Mesendoderm (in vitro differentiated cells): ENCODE data around the gene ZNF536.

Experiments
- DNase-seq: peaks from one replicate; pipeline ENCODE4 v3.0.0; 2013
- H2AK5ac ChIP-seq: 2 replicates; pipeline ENCODE4 v1.6.1; 2013; ENCODE audit warnings: low read length, inconsistent platforms
- H2BK120ac ChIP-seq: 2 replicates; pipeline ENCODE4 v1.6.1; 2013; ENCODE audit warnings: low read depth, mild to moderate bottlenecking, low read length, moderate library complexity, mixed read lengths
- H2BK15ac ChIP-seq: replicated peaks from 2 replicates; pipeline ENCODE4 v1.6.1; 2013; ENCODE audit warnings: low read depth, mild to moderate bottlenecking, moderate library complexity
- H2BK5ac ChIP-seq: 2 replicates; pipeline ENCODE4 v1.6.1; 2013; ENCODE audit warnings: low read length, inconsistent platforms
- H3K18ac ChIP-seq: 2 replicates; pipeline ENCODE4 v1.6.1; 2013; ENCODE audit warnings: mild to moderate bottlenecking, low read length, mixed read lengths
- H3K23ac ChIP-seq: one replicate; pipeline ENCODE4 v1.6.1; 2013; ENCODE audit warnings: low read length
- H3K27ac ChIP-seq: 2 replicates; pipeline ENCODE4 v1.5.1; 2013; ENCODE audit warnings: low read depth, mild to moderate bottlenecking, inconsistent platforms, low read length, moderate library complexity
- H3K27me3 ChIP-seq: 2 replicates; pipeline ENCODE4 v1.6.1; 2013; ENCODE audit warnings: low read length, control low read depth, mild to moderate bottlenecking, inconsistent platforms; ENCODE audit not compliant: insufficient read depth, poor library complexity
- H3K36me3 ChIP-seq: 2 replicates; pipeline ENCODE4 v1.6.1; 2013; ENCODE audit warnings: low read length, inconsistent platforms; ENCODE audit not compliant: control insufficient read depth, insufficient read depth
- H3K4ac ChIP-seq: one replicate; pipeline ENCODE4 v1.6.1; 2013; ENCODE audit warnings: low read depth, mild to moderate bottlenecking, low read length, moderate library complexity
- H3K4me1 ChIP-seq: 2 replicates; pipeline ENCODE4 v1.6.1; 2013; ENCODE audit warnings: low read depth, low read length, inconsistent platforms; ENCODE audit not compliant: control insufficient read depth
- H3K4me2 ChIP-seq: 2 replicates; pipeline ENCODE4 v1.6.1; 2013; ENCODE audit warnings: low read length
- H3K4me3 ChIP-seq: 2 replicates; pipeline ENCODE4 v1.5.1; 2013; ENCODE audit warnings: mild to moderate bottlenecking, low read length
- H3K56ac ChIP-seq: one replicate; pipeline ENCODE4 v1.6.1; 2013; ENCODE audit warnings: low read length
- H3K79me1 ChIP-seq: 2 replicates; pipeline ENCODE4 v1.6.1; 2013; ENCODE audit warnings: low read length, inconsistent platforms
- H3K79me2 ChIP-seq: 2 replicates; pipeline ENCODE4 v1.6.1; 2013; ENCODE audit warnings: mild to moderate bottlenecking, low read length; ENCODE audit not compliant: control insufficient read depth, insufficient read depth
- H3K9ac ChIP-seq: 2 replicates; pipeline ENCODE4 v1.6.1; 2013; ENCODE audit warnings: low read length, inconsistent platforms
- H4K5ac ChIP-seq: one replicate; pipeline ENCODE4 v1.6.1; 2013; ENCODE audit warnings: low read length
- H4K8ac ChIP-seq: one replicate; pipeline ENCODE4 v1.6.1; 2013; ENCODE audit warnings: low read depth, mild to moderate bottlenecking, control low read depth, low read length, moderate library complexity
- WGBS: extraction: QIAGEN DNeasy Blood & Tissue Kit; methylation state at CpG from one replicate; pipeline ENCODE4 v1.1.7; 2013; ENCODE audit warnings: low lambda C conversion rate, missing lambda C conversion rate; ENCODE audit not compliant: insufficient coverage; ENCODE audit errors: extremely low coverage; 5-methylcytosine and 5-hydroxymethylcytosine counted together

ZNF536 gene

GRCh38 chr19:30579419-30579818 is 207.2 kb downstream of the ZNF536 start:
- Histone ChIP-seq H4K8ac (no peak overlapping the region), H3K27ac (no peak overlapping the region), H3K79me2 (no peaks in the 10 kb centered on the region), H3K4me2 (no peak overlapping the region), H2BK5ac (no peak overlapping the region), H2BK15ac (no peak overlapping the region), H2BK120ac (no peak overlapping the region), H3K79me1 (no peaks in the 10 kb centered on the region), H2AK5ac (no peak overlapping the region), H3K9ac (no peak overlapping the region), H3K4me3 (no peak overlapping the region), H3K23ac (no peak overlapping the region), H3K27me3 (no peaks in the 10 kb centered on the region), H3K18ac (no peak overlapping the region), H3K4me1 (no peaks in the 10 kb centered on the region), H3K4ac (no peak overlapping the region), H3K56ac (no peak overlapping the region), H4K5ac (no peak overlapping the region), H3K36me3 (no peaks in the 10 kb centered on the region)
- DNase-seq, result no peak
- WGBS, result no CpG with 5 or more reads among the region's 3 CpGs

GRCh38 chr19:30580673-30581072 is 208.5 kb downstream of the ZNF536 start:
- H4K8ac ChIP-seq, result no peak overlapping the region
- no peak overlapping the region for H2BK15ac ChIP-seq
- no peak overlapping the region for H3K4ac ChIP-seq
- no peaks in the 10 kb centered on the region for H3K36me3 ChIP-seq
- H3K27me3 ChIP-seq, result no peaks in the 10 kb centered on the region
- no peak overlapping the region for H2BK120ac ChIP-seq
- H3K18ac ChIP-seq, result no peak overlapping the region
- H3K79me1 ChIP-seq, result no peaks in the 10 kb centered on the region
- no peak overlapping the region for H2BK5ac ChIP-seq
- WGBS, result no CpG with 5 or more reads among the region's 4 CpGs
- no peak for DNase-seq
- H3K56ac ChIP-seq, result no peak overlapping the region
- H3K4me3 ChIP-seq, result no peak overlapping the region
- H4K5ac ChIP-seq, result no peak overlapping the region
- no peak overlapping the region for H2AK5ac ChIP-seq
- no peak overlapping the region for H3K9ac ChIP-seq
- no peaks in the 10 kb centered on the region for H3K4me1 ChIP-seq
- H3K27ac ChIP-seq, result no peak overlapping the region
- no peaks in the 10 kb centered on the region for H3K79me2 ChIP-seq
- H3K23ac ChIP-seq, result no peak overlapping the region
- no peak overlapping the region for H3K4me2 ChIP-seq

- no peak overlapping the region for H3K56ac ChIP-seq
- DNase-seq, result peak; percentile 73
- H3K4me2 ChIP-seq, result no peak overlapping the region
- no peaks in the 10 kb centered on the region for H3K4me1 ChIP-seq
- H3K4ac ChIP-seq, result no peak overlapping the region
- H3K36me3 ChIP-seq, result no peaks in the 10 kb centered on the region
- no peak overlapping the region for H2AK5ac ChIP-seq
- H3K27me3 ChIP-seq, result no peaks in the 10 kb centered on the region
- WGBS, result no CpG with 5 or more reads among the region's 8 CpGs
- H3K79me1 ChIP-seq, result no peaks in the 10 kb centered on the region
- no peak overlapping the region for H4K5ac ChIP-seq
- H2BK15ac ChIP-seq, result no peak overlapping the region
- no peak overlapping the region for H2BK120ac ChIP-seq
- no peak overlapping the region for H2BK5ac ChIP-seq
- H4K8ac ChIP-seq, result no peak overlapping the region
- H3K9ac ChIP-seq, result no peak overlapping the region
- H3K4me3 ChIP-seq, result no peak overlapping the region
- no peak overlapping the region for H3K18ac ChIP-seq
- H3K27ac ChIP-seq, result no peak overlapping the region
- no peak overlapping the region for H3K23ac ChIP-seq
- no peaks in the 10 kb centered on the region for H3K79me2 ChIP-seq
Measured at GRCh38 chr19:30584090-30584489, 211.9 kb downstream of the ZNF536 start.

- Histone ChIP-seq H3K9ac (no peak overlapping the region), H3K18ac (no peak overlapping the region), H2AK5ac (no peak overlapping the region), H4K8ac (no peak overlapping the region), H3K56ac (no peak overlapping the region), H2BK15ac (no peak overlapping the region), H4K5ac (no peak overlapping the region), H3K36me3 (no peaks in the 10 kb centered on the region), H3K23ac (no peak overlapping the region), H2BK5ac (no peak overlapping the region), H3K4me3 (no peak overlapping the region), H3K79me1 (no peaks in the 10 kb centered on the region), H3K4me1 (no peaks in the 10 kb centered on the region), H3K79me2 (no peaks in the 10 kb centered on the region), H3K4me2 (no peak overlapping the region), H3K27me3 (no peaks in the 10 kb centered on the region), H3K27ac (no peak overlapping the region), H3K4ac (no peak overlapping the region), H2BK120ac (no peak overlapping the region)
- DNase-seq, result no peak
- whole genome bisulfite sequencing, result no CpG with 5 or more reads among the region's 5 CpGs
Measured at GRCh38 chr19:30587869-30588268, 215.7 kb downstream of the ZNF536 start.

GRCh38 chr19:30590596-30591229 is 218.5 kb downstream of the ZNF536 start:
- Histone ChIP-seq H3K4me1 (no peaks in the 10 kb centered on the region), H4K5ac (no peak overlapping the region), H3K4ac (no peak overlapping the region), H2AK5ac (no peak overlapping the region), H3K27ac (no peak overlapping the region), H3K56ac (no peak overlapping the region), H3K9ac (no peak overlapping the region), H3K23ac (no peak overlapping the region), H3K36me3 (no peaks in the 10 kb centered on the region), H3K18ac (no peak overlapping the region), H4K8ac (no peak overlapping the region), H3K79me1 (no peaks in the 10 kb centered on the region), H3K4me3 (no peak overlapping the region), H2BK15ac (no peak overlapping the region), H2BK120ac (no peak overlapping the region), H3K27me3 (no peaks in the 10 kb centered on the region), H3K4me2 (no peak overlapping the region), H2BK5ac (no peak overlapping the region), H3K79me2 (no peaks in the 10 kb centered on the region)
- no CpG with 5 or more reads among the region's 1 CpG for WGBS
- no peak for DNase-seq

- H3K9ac ChIP-seq, result no peak overlapping the region
- H2BK15ac ChIP-seq, result no peak overlapping the region
- no peak overlapping the region for H3K4me2 ChIP-seq
- no peak overlapping the region for H2BK120ac ChIP-seq
- no peak overlapping the region for H3K4me3 ChIP-seq
- H3K56ac ChIP-seq, result no peak overlapping the region
- H3K18ac ChIP-seq, result no peak overlapping the region
- H3K27me3 ChIP-seq, result no peaks in the 10 kb centered on the region
- no peak overlapping the region for H3K4ac ChIP-seq
- no peak overlapping the region for H3K23ac ChIP-seq
- no peaks in the 10 kb centered on the region for H3K79me2 ChIP-seq
- no peak overlapping the region for H3K27ac ChIP-seq
- H2BK5ac ChIP-seq, result no peak overlapping the region
- H3K79me1 ChIP-seq, result no peaks in the 10 kb centered on the region
- no peak overlapping the region for H4K8ac ChIP-seq
- DNase-seq, result no peak
- H3K36me3 ChIP-seq, result no peaks in the 10 kb centered on the region
- no CpG with 5 or more reads among the region's 5 CpGs for WGBS
- peaks cover 3% of the 10 kb centered on the region for H3K4me1 ChIP-seq
- no peak overlapping the region for H4K5ac ChIP-seq
- no peak overlapping the region for H2AK5ac ChIP-seq
Measured at GRCh38 chr19:30593356-30593755, 221.2 kb downstream of the ZNF536 start.
